Stimulated activated CD4-positive, alpha-beta T cell treated with anti-CD3 and anti-CD28 coated beads, Interleukin-1b, Interleukin-23, amount 100 ng/mL, for 1 hour (primary cell): Measurements from ENCODE around the gene PRM3.

Experiments used
- DNase-seq, 2 donors: peaks; one replicate each; pipeline ENCODE4 v3.0.0-alpha.2; 2020; ENCODE audit warnings: low read depth in 2 of 2

Gene PRM3

GRCh38 chr16:11224894-11225676, 48.3 kb downstream of the PRM3 start:
- peak in 1 of 2 donors; percentile 70 for DNase-seq

- no peak for DNase-seq
These were observed 49.1 kb downstream of the PRM3 start for GRCh38 chr16:11224096-11224893.
